Measurements from ENCODE around the gene OPRL1.
A peak's percentile ranks its signal among the peaks of the same experiment; 100 is the strongest.

Gene OPRL1

DNA sequence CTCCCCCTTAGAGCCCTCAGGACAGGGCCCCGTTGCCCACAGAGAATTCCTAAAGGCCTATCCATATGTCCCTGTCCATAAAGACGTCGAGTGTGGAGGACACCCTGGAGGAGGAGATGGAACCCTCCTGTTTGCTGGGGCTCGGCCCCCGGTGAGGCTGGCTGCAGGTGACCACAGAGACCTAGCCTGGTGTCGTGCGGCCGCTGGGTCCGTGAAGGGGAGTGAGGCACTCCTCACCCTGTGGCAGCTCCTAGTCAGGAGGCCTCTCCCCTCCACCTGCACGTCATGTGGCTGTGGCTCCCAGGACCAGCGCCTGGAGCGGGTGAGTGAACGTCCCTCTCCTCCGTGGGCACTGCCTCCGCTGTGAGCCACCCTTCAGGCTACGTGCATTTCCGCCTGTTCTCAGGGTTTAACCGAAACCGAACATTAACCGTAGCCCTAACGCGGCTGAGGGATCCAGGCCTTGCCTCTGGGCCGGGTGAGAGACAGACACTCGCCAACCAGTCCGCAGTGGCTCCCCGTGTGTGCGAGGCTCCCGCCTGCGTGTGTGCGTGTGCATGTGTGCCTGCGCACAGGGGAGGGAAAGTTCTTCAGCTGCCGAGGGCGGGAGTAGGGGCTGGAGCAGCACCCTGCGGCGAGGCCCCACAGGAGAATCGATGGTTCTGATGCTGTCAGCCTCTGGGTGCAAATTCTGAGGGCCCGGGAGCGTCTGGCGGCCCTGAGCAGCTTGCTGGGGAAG, 22.8 kb upstream of the OPRL1 start:
- no peak for DNase-seq (ENCODE audit: low read depth)

DNA sequence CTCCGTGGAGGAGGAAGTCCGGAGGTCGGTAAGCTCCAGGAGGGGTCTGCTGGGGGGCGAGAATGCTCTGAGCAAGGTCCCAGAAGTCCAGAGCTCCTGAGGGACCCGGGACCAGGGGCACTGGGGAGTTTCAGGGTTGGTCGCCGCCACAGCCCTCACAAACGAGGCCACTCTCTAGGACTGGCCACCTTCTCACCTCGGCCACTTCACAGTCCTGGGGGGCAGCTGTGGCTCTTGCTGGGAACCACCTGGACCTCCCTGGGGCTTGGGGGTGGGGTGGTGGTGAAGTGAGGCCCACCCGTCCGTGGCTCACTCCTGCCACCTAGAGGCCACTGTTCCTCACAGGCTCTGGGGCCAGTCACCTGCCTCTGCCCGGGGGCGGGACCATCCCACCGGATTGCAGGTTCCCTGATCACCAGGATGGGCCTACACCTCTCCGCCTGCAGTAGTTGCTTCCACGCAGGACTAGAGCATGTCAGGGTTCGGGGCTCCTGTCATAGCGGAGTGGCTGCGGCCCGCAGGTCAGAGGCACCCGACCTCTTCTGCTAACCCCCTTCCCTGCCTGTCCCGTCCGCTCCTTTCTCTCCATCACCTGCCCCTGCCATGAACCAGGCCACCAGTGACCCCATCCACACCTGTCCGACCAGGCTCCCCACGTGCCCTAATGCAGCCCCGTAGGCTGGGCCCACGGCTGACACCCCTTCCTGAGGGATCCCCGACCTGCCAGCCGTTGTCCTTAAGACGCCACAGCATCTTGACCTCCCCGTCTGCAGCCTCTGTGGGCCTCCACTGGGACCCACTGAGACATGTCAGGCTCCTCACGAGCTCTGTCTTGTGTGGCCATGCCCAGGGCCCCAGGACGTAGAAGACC, 22.0 kb upstream of the OPRL1 start:
- DNase-seq (ENCODE audit: low read depth): no peak

DNA sequence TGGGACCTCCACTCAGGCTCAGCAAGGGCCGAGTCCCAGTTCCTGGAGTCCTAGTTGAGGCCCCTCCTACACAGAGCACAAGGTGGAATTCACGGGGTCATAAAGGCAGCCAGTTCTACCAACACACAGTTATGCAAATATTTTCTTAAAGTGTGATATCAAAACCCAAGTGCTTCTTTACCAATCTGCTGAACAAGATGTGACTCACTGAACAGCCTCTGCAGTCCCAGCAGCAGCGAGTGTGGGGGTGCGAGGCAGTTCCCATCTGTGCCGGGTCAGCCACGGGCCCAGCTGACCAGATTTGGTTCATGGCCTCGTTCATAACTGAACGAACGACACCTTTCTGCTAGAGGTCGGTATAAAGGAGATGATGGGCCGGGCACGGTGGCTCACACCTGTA, 21.3 kb upstream of the OPRL1 start:
- DNase-seq (ENCODE audit: low read depth): no peak

DNA sequence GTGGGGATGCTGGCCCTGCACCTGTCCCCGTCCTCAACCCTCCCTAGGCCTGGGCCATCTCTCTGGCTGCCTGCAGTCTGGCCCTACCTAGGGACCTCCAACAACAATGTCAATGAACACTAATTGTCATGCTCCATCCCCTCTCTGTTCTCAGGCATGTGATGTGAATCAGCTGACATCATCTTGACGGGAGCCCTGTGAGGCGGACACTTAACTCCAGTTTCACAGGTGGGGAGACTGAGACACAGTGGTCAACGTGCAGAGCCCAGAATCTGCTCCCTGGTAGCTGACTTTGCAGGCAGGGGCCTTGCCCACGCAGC, 17.6 kb upstream of the OPRL1 start:
- DNase-seq (ENCODE audit: low read depth): no peak

DNA sequence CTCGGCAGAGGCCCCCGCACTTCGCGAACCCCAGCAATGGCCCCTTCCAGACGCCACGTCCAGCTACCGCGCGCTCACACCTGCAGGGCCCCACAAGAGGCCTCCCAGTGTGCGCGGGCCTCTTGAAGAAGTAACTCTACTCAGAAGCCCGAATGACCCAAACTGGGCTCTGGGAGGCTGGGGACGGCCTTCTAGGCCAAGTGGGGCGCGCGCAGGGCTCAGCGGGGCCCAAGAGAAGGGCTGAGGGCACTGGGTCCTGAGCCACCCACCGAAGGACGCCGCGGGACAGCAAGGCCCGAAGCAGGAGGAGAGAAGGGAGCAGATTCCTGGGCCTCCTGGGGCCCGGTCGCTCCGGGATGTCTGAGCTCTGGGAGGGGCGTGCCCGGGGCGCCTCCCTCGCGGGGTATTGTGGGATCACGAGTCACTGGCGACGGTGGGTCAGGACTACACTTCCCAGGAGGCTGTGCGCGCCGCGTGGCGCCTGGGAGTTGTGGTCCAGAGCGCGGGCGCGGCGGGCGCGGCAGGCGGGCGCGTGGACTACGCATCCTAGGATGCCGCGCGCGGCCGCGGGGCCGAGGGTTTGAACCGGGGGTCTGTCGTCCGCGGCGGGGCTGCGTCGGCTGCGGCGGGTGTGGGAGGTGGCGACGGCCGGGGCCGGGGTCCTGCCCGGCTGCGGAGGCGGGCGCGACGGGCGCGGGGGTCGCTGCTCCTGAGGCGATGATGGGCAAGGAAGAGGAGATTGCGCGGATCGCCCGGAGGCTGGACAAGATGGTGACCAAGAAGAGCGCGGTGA, 17.1 kb upstream of the OPRL1 start, which contains the start of gene TCEA2:
TCEA2 (plus strand) TSS at position 603 of the 793 bp plus-strand sequence; CDS start at position 718, 115 bp downstream.
- peak; percentile 93 for DNase-seq (ENCODE audit: low read depth)

DNA sequence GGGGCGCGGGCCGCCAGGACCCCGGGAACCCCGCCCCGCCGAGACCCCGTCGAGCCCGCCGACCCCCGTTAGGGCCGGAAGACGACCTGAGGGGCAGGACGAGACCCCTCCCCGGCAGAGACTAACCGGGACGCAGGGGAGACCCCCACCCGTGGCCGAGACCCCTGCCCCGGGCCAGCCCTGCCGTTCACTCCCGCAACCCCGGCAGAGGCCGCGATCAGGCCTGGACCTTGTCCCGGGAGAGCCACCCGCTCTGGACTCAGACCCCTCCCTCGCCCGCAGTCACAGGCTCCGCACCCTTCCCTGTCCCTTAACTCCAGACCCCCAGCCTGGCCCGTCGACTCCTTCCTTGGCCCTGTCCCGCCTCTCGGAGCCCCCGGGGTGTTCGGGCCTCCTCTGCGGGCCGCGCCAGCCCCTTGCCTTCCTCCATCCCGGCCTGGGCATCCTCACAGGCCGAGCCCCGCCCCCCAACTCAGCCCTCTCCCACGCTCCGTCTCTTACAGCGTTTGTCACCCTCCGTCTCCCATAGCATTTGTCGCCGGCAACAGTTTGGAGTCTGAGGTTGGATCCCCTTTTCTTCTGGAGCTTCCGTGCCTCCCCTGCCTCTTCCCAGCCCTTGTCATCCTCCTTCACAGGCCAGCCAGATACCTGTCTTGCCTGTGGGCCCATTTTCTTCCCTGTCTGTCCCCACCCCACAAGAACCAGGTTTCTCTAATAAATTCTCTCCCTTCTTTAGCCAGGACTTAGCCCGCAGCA, 16.3 kb upstream of the OPRL1 start:
- no peak for DNase-seq (ENCODE audit: low read depth)

DNA sequence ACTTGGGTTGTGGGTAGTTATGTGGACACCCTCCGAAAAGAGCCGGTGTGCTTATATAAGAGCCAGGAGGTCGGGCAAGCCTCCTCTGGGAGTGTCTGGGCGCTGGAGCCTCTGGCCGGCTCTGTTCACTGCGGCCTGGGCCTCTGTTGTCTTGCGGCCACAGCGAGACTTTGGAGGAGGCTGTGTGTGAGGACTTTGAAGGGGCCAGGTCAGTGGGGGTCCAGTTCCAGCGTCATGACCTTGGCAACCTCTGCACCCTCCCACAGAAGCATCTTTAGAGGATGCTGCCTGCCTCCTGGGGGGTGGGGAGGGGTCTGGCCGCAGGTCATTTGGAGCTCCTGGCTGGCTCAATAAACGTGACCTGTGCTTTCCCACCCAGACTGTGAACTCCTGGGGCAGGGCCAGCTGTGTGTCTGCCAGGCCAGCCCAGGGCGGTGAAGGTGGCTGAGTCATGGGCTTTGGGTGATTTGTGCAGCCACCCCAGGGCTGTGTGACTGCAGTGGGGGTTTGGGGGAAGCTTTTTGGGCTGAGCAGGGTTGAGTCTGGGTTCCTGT, 15.7 kb upstream of the OPRL1 start:
- DNase-seq (ENCODE audit: low read depth): peak; percentile 37

DNA sequence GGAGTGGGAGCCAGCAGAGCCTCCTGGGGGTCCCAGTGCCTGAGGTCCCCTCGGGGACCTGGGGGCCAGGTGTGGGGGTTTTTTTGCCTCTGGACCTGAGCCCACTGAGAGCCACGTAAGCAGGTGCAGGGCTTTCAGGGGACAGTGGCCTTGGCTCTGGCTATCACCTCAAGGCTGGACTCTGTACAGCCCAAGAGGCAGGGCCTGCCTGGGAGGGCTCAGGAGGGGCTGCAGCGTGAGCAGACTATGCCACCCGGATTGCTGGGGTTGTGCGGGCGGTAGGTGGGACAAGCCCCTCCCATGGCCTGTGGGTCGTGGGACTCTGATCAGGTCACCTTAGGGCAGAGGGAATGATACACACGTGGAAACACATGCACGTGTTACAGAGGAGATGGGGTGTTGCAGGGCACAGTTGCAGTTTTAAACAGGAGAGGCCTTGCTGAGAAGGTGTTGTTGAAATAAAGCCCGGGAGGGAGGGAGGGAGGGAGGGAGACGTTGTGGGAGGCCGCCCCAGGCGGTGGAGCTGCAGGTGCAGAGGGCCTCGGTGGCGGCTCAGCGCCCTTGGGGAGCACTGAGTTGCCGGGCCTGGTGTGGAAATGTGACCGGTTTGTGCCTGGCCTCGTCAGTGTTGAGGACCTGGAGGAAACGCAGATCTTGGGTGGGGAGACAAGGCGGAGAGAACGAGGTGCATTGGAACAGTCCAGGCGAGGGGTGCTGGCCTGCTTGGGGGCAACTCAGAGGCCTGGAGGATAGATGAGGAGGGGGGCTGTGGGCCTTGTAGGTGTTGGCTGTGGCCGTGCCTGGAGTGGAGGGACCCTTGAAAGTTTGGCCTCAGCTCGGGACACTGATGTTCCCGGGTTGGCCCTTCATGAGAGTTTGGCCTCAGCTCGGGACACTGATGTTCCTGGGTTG, 14.6 kb upstream of the OPRL1 start:
- no peak for DNase-seq (ENCODE audit: low read depth)

DNA sequence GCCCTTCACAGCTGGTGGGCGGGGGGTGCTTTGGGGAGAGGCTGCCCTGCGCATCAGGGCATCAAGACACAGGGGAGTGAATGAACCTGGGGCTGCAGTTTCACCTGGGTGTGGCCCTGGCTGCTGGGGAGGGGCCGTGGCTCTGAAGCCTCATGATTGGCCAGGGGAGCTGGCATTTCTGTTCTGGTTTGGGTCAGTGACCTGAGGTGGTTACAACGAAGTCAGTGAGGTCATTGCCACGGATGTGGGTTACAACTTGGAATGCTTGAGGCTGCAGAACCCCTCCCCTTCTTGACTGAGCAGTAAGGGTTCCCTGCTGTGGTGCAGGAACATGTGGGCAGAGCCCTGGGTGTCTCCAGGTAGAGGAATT, 13.9 kb upstream of the OPRL1 start:
- DNase-seq (ENCODE audit: low read depth): peak; percentile 59

DNA sequence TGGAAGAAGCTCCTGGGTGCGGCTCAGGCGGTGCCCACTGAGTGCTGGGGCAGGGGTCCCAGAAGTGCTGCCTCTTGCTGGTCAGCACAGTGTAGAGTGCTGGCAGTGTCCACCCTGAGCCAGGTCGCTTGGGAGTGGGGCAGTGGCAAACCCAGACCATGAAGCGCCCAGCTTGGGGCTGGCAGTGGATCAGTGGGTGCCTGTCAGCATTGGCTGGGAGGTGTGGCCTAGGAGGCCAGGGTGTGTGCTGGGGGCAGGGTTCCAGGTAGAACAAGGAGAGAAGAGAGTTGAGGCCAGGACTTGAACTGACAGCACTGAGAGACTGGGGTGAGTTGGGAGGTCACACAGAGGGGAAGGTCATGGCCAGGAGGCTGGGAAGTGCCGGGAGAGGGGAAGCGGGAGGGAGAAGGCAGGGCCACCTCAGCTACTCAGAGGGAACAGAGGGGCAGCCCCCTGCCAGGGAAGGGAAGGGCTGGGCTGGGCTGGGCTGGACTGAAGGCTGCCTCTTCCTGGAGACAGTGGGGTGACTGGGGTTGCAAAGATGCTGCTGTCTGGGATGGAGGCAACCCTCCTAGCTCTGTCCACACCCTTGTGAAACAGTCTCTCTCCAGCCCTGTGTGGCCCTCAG, 12.8 kb upstream of the OPRL1 start:
- DNase-seq (ENCODE audit: low read depth): no peak

DNA sequence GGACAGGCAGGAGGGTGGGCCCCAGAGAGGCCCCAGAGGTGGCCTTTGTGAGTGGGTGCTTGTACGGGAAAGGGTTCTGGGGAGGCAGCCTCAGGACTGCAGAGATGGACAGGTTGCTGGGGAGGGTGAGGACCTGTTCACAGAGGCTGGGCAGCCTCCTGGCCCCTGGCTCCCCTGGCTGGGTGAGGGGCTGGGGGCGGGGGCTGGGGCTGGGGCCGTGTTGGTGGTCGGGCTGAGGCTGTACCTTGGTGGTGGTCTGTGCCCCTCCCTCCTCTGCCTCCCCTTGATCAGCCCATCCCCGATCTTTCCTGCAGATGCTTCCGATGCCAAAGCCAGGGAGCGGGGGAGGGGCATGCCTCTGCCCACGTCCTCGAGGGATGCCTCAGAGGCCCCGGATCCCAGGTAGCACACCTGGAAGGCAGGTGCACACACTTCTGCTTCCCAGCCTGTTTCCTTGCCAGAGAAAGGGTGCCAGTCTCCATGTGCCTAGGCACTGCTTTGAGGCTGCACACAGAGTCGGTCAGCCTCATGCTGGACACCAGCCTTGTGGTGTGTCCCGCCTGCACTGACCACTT, 12.1 kb upstream of the OPRL1 start:
- no peak for DNase-seq (ENCODE audit: low read depth)

DNA sequence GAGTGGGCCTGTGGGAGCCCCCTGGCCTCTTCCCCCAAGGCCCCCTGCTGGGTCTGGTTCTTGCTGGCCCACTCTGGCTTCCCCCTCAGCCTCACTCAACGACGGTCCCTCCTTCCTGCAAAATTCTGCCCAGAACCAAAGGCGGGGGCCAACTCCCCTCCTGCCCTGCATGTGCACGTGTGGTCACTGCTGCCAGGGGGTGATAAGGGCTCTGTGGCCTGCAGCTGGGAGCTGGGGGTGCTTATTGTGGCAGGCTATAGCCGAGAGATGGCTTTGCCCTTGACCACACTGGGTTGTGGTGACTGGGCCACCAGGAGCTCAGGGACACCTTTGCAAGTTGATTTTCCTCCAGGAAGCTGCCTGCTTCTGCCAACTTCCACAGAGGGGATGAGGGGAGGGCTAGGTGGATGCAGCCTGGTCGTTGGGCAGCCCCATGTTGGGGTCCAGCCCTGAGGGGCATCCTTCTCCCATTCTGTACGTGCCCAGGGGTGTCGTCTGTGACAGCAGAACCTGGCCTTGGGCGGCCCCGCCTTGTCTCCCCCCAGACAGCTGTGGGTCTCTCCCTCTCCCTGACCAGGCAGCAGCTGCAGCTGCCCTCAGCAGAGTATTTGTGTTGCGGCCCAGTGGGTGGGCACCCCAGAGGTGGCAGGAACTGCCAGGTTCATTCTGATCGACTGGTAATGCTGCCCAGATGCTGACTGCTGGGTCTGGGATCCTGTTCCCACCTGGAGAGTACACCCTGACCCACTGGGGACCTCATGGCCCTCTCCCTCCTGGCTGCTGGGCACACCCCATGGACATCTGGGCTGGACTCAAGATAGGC, 11.3 kb upstream of the OPRL1 start:
- no peak for DNase-seq (ENCODE audit: low read depth)

DNA sequence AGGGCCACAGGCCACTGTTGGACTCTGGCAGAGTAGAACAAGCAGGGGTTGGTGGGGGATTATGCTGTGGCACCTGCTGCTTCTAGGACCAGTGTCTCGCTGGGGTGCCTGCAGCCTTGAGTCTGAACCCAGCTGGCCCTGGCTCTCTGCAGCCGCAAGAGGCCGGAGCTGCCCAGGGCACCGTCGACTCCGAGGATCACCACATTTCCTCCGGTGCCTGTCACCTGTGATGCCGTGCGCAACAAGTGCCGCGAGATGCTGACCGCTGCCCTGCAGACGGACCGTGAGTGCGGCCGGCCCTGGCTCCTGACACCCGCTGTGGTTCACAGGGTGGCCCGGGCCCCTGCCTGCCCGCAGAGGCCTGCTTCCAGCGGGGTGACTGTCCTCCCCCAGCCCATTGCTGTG, 10.7 kb upstream of the OPRL1 start:
- no peak for DNase-seq (ENCODE audit: low read depth)

DNA sequence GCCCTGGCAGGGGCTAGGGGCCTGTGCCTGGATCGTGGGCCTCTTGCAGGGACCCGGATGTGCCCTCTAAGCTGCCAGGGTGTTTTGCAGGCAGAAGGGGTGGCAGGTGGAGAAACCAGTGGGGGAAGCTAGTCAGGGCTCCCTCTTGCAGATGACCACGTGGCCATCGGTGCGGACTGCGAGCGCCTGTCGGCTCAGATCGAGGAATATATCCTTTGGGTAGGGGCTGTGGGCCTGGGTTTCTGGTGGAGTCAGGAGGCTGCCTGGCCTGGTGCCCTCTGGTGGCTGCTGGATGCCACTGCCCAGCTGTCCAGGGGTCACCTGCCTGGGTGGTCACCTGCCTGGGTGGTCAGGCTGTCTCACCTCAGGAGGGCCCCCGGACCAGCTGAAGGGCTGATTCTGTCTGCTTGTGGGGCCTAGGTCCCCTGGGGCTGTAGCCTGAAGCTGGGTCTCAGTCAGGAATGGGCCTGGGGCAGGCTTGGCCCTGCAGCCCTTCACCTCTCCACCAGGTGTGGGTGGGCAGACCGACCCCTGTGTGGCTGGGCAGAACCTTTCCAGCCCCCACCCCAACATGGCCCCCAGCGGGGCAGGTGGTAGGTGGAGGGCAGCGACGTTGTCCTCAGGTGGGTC, 10.2 kb upstream of the OPRL1 start:
- DNase-seq (ENCODE audit: low read depth): no peak

DNA sequence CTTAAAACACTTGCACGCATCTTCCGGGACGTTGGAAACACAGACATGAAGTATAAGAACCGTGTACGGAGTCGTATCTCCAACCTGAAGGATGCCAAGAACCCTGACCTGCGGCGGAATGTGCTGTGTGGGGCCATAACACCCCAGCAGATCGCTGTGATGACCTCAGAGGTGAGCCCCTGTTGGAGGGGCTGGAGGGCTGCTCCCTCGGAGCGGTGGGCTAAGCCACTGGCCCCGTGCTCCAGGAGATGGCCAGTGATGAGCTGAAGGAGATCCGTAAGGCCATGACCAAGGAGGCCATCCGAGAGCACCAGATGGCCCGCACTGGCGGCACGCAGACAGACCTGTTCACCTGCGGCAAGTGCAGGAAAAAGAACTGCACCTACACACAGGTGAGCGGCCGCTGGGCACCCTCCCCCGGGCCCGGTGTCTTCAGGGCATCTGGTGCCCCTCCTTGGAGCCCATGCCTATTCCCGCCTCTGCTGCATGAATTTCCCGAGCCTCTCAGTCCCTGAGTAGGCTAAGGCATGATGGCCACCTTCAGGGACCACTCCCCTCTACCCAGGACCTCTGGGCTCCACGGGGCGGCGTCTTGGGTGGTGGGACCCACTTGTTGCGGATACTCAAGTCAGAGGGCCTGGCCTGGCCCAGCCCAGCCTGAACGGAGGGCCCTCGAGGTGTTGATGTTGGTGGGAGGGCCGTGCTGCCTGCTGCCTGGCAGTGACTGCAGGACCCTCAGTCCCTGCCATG, 9.5 kb upstream of the OPRL1 start:
- no peak for DNase-seq (ENCODE audit: low read depth)

DNA sequence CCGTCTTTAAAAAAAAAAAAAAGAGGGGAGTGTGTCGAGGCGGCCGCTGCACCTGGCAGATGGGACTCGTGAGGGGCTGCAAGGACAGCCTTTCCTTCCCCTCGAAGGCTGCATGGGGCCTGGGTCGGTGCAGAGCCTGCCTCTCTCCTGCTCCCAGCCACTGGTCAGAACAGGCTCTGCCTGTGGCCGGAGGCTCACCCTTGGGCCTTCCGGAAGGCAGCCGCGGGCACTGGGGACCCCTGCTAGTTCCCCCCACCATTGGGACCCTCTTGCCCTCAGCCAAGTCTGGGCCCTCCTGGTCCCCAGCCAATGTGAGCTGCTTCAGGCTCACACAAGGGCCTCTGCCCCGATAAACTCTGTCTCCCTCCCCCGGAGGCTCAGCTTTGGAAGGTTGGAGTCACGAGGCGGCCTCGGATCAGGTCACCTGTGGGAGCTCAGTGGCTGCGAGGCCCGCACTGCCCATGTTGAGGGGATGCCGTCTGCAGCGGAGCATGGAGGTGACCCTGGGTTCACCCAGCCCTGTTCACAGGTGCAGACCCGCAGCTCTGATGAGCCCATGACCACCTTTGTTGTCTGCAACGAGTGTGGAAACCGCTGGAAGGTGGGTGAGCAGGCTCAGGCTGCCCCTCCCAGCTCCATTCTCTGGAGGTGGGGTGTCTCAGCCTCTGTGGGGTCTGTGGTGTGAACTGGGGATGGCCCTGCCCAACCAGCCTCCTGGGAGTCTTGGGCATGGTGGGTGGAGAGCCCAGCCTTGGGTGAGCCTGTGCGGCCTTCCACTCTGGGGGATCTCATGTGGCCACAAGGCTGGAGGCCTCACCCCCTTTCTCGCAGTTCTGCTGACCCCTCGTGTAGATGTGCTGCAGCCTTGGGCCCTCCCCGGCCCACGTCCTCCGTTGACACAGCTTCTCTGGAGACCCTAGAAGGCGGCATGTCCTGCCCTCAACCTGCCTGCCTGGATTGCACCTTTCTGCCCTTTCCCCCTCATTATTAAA, 8.2 kb upstream of the OPRL1 start:
- DNase-seq (ENCODE audit: low read depth): no peak

Measured in GM04504 (cell line).